AG09319 (cell line): ENCODE data around the gene SYNE2.
"Not testable (repeated sequence)": the region's sequence is repeated elsewhere in the genome, so short reads cannot be mapped to it uniquely, and the experiment has no call there.

Source experiments
- DNase-seq: peaks from one replicate; pipeline ENCODE4 v3.0.0-alpha.2; 2010; ENCODE audit warnings: low read depth; ENCODE audit errors: extremely low read depth
- TF ChIP-seq, protein P1 (sequence below): IDR thresholded peaks from 2 replicates; pipeline ENCODE4 v1.5.1; 2011; ENCODE audit warnings: low read depth, mild to moderate bottlenecking, inconsistent platforms, low read length, moderate library complexity

Gene SYNE2

DNA sequence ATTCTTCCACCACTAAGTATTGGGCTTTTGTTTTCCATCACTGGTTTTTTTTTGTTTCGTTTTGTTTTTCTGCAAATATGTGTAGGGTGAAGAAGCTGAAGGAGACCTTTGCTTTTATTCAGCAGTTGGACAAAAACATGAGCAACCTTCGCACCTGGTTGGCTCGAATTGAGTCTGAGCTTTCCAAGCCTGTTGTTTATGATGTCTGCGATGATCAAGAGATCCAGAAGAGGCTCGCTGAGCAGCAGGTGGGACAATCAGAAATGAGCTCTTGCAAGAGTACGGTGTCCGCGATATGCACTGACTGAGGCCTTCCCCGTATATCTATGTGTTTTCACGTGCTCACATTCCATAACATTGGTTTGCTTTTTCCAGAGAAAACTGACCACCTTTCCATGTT is 349.9 kb downstream of the SYNE2 start:
- TF ChIP-seq, protein P1, sequence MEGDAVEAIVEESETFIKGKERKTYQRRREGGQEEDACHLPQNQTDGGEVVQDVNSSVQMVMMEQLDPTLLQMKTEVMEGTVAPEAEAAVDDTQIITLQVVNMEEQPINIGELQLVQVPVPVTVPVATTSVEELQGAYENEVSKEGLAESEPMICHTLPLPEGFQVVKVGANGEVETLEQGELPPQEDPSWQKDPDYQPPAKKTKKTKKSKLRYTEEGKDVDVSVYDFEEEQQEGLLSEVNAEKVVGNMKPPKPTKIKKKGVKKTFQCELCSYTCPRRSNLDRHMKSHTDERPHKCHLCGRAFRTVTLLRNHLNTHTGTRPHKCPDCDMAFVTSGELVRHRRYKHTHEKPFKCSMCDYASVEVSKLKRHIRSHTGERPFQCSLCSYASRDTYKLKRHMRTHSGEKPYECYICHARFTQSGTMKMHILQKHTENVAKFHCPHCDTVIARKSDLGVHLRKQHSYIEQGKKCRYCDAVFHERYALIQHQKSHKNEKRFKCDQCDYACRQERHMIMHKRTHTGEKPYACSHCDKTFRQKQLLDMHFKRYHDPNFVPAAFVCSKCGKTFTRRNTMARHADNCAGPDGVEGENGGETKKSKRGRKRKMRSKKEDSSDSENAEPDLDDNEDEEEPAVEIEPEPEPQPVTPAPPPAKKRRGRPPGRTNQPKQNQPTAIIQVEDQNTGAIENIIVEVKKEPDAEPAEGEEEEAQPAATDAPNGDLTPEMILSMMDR = no peak
- DNase-seq = no peak

DNA sequence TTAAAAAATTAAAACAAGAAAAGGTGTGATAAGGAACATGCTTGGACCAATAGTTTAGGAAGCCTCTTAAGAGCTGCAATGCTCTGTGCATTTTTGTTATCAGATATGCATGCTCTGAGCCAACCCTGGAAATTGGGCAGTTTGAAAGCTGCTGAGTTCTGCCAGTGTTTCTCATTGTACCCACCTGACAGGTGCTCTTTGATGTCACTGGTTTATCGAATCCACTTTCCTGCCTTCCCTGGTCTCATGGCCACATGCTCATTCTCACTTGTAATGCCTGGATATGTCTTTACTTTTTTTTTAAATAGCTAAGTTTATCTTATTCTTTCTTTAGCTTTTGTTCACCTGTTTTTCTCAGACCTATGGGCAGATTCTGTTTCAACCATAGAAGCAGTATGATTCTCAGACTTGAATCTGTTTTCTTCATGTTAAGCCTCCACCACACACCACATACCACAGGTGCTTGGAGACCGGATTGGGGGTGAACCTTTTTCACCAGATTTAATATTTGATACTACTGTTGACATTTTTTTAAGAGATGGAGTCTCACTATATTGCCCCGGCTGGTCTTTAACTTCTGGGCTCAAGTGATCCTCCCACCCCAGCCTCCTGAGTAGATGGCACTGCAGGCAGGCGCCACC is 350.7 kb downstream of the SYNE2 start:
- TF ChIP-seq, protein P1 = no peak
- DNase-seq = no peak

DNA sequence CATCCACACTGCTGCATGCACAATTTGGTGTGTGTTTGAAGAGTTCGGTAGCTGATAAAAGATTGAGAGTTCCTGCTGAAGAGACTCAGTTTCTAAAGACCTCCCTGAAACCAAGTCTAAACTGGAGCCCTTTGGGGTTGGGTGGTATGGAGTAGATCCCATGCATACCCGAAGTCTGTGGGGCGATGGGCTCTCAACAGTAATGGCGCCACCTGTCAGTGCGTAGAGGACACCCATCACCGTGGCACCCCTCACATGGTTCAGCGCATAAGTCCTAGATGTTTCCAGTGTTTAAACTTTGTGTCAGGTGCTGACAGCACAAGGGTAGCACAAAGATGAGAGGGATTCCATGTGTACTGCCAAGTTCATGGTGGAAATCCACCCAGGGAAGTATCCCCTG is 355.5 kb downstream of the SYNE2 start:
- TF ChIP-seq, protein P1 = no peak
- DNase-seq = no peak

DNA sequence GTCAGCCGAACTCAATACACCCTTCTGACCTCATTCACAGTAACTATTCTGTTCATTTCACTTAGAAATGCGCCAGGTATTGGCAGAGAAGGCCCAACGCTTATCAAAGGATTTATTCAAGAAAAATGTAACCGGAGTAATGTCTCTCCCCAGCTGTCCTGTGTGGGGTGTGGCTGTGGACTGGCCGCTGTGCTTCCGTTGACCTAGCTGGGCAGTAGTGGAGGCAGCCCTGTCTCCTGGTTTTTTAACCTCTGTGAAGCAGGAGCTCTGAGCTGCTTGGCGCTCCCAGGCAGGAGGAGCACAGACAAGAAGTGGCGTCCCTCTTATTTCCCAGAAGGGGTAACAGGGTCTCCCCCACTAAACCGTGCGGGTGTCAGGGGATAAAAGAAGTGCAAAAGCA is 356.2 kb downstream of the SYNE2 start:
- TF ChIP-seq, protein P1 = no peak
- no peak for DNase-seq

DNA sequence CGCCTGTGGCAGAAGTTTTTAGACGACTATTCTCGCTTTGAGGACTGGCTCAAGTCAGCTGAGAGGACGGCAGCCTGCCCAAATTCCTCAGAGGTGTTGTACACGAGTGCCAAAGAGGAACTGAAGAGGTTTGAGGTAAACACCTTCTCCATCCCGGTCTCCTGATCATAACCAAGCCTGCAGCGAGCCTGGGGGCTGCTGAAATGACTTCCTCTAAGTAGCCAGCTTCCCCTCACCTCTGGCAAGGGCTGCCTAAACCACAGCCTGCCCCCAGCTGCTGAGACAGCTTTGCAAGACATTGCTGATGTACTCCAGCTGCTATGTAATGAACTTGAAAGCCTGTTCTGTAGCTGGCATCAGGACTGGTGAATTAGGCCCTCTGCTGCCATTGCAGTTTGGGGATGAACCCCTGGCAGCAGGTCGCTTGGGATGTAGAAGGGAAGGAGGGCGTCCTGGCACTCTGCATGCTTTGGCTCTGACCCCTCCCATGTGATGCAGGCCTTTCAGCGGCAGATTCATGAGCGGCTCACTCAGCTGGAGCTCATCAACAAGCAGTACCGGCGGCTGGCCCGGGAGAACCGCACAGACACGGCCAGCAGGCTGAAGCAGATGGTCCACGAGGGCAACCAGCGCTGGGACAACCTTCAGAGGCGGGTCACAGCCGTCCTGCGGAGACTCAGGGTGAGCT is 356.8 kb downstream of the SYNE2 start:
- no peak for DNase-seq
- TF ChIP-seq, protein P1 = no peak

DNA sequence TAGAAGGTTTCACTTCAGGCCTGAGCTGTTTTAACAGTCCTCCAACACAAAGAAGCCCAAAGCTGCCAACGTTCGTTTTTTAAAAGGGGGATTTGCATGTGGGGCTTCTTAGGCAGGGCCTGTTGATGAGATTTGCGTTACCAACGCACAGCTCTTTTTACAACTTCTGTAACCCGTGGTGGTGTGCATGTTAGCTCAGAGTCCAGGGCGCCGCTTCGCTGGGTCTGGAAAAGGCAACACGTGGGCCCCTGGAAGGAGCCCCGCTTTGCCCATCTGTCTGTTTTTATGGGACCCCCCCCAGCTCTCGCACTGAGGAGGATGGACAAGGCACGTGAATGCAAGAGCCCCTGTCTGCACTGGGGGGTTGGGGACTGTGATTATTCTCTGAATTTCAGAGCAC is 357.4 kb downstream of the SYNE2 start:
- no peak for DNase-seq
- TF ChIP-seq, protein P1 = no peak

DNA sequence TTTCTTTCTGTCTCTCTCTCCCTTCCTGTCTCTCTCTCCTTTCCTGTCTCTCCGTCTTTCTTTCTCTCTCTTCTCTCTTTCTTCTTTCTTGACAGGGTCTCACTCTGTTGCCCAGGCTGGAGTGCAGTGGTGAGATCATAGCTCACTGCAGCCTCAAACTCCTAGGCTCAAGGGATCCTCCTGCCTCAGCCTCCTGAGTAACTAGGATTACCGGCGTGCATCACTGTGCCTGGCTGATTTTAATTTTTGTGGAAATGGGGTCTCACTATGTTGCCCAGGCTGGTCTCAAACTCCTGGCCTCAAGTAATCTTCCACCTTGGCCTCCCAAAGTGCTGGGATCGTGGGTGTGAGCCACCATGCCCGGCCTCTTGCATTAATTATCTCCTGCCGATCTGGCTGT is 358.1 kb downstream of the SYNE2 start:
- DNase-seq = not testable (repeated sequence)

DNA sequence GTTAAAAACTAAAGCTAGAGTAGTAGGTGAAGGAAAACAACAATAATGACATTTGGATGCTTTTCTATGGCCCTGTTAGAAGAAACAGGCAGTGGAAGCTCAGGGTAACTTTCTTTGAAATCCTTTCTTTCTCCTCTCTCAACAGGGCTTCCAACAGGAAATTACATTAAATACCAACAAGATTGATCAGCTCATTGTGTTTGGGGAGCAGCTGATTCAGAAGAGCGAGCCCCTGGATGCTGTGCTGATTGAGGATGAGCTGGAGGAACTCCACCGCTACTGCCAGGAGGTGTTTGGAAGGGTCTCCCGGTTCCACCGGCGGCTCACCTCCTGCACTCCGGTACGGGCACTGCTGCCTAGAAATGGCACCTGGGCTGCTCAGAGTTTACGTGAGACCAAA is 359.9 kb downstream of the SYNE2 start:
- TF ChIP-seq, protein P1 = no peak
- DNase-seq = no peak
